Fibroblast of lung (primary cell): Measurements from ENCODE around the gene NT5E.

Experiments used
- EZH2 ChIP-seq: IDR thresholded peaks from 2 replicates; pipeline ENCODE4 v1.5.1; 2012; ENCODE audit warnings: low read length, control low read depth, mild to moderate bottlenecking; ENCODE audit errors: missing control alignments
- TF ChIP-seq, protein P1 (sequence below), 2 donors: IDR thresholded peaks in 1 of 2; conservative IDR thresholded peaks in 1 of 2; 1 replicate in 1 of 2; 2 replicates in 1 of 2; pipeline ENCODE4 v1.5.1; 2011 to 2012; ENCODE audit warnings: low read length in 2 of 2, control low read depth in 1 of 2, inconsistent platforms in 1 of 2, low read depth in 1 of 2, mild to moderate bottlenecking in 1 of 2

DNA sequence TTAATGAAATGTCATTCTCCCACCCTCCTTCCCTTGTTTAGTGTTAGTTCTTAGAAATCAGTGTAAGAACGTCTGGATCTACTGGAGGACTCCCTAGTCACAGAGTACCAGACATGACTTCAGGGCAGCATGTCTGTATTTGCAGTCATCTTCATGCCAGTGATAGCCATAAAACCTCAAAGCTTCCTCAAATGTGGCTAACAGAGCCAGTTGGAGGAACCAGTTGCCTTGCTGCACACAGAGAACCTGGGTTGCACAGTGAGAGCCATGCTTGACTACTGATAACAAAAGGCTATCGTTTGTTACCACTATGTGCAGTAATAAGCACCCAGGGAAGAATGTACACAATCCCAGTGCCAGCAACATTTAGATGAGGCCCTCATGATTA, 20.1 kb downstream of the NT5E start:
- TF ChIP-seq, protein P1, sequence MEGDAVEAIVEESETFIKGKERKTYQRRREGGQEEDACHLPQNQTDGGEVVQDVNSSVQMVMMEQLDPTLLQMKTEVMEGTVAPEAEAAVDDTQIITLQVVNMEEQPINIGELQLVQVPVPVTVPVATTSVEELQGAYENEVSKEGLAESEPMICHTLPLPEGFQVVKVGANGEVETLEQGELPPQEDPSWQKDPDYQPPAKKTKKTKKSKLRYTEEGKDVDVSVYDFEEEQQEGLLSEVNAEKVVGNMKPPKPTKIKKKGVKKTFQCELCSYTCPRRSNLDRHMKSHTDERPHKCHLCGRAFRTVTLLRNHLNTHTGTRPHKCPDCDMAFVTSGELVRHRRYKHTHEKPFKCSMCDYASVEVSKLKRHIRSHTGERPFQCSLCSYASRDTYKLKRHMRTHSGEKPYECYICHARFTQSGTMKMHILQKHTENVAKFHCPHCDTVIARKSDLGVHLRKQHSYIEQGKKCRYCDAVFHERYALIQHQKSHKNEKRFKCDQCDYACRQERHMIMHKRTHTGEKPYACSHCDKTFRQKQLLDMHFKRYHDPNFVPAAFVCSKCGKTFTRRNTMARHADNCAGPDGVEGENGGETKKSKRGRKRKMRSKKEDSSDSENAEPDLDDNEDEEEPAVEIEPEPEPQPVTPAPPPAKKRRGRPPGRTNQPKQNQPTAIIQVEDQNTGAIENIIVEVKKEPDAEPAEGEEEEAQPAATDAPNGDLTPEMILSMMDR (conservative IDR thresholded peaks at IDR 0.05 in 1 of 2, IDR thresholded peaks at IDR 0.05 in 1 of 2; ENCODE audit: low read depth in 1 of 2, low read length in 2 of 2): no peak
- no peak for TF ChIP-seq EZH2
